H9 (cell line): Measurements from ENCODE around the gene ERH. TPM values are rescaled to one million over a fixed set of nuclear protein-coding genes. Genes with fewer than 3 reads are reported as not detected.

Experiments
- DNase-seq: peaks from one replicate; pipeline ENCODE4 v3.0.0-alpha.2; 2017
- H2AFZ ChIP-seq: one replicate; pipeline ENCODE4 v1.6.1; 2013; ENCODE audit warnings: mild to moderate bottlenecking, low read length, control low read depth, moderate library complexity
- H2AK5ac ChIP-seq: 2 replicates; pipeline ENCODE4 v1.6.1; 2013; ENCODE audit warnings: low read length, control low read depth, mixed read lengths; ENCODE audit not compliant: insufficient read length
- H2BK120ac ChIP-seq: one replicate; pipeline ENCODE4 v1.6.1; 2013; ENCODE audit warnings: low read depth, mild to moderate bottlenecking, low read length, control low read depth, inconsistent platforms; ENCODE audit not compliant: poor library complexity, severe bottlenecking
- H2BK12ac ChIP-seq: 2 replicates; pipeline ENCODE4 v1.6.1; 2013; ENCODE audit warnings: low read length, control low read depth, mixed read lengths, low read depth; ENCODE audit not compliant: insufficient read length
- H2BK15ac ChIP-seq: 2 replicates; pipeline ENCODE4 v1.6.1; 2013; ENCODE audit warnings: low read depth, low read length, control low read depth
- H2BK20ac ChIP-seq: one replicate; pipeline ENCODE4 v1.6.1; 2013; ENCODE audit warnings: low read depth, mild to moderate bottlenecking, low read length, control low read depth, inconsistent platforms; ENCODE audit not compliant: poor library complexity, severe bottlenecking
- H2BK5ac ChIP-seq: 2 replicates; pipeline ENCODE4 v1.6.1; 2013; ENCODE audit warnings: low read length, control low read depth, mixed read lengths; ENCODE audit not compliant: insufficient read length
- H3K14ac ChIP-seq: 2 replicates; pipeline ENCODE4 v1.6.1; 2013; ENCODE audit warnings: low read length, control low read depth; ENCODE audit not compliant: insufficient read depth
- H3K18ac ChIP-seq: 2 replicates; pipeline ENCODE4 v1.6.1; 2013; ENCODE audit warnings: low read depth, mild to moderate bottlenecking, mixed read lengths, low read length, control low read depth; ENCODE audit not compliant: insufficient read length
- H3K23ac ChIP-seq: 2 replicates; pipeline ENCODE4 v1.6.1; 2013; ENCODE audit warnings: low read length, control low read depth, mixed read lengths, low read depth; ENCODE audit not compliant: insufficient read length
- H3K23me2 ChIP-seq: 2 replicates; pipeline ENCODE4 v1.6.1; 2013; ENCODE audit warnings: low read depth, mild to moderate bottlenecking, mixed read lengths, low read length, control low read depth; ENCODE audit not compliant: insufficient read length, poor library complexity, severe bottlenecking
- H3K27ac ChIP-seq: 2 replicates; pipeline ENCODE4 v1.5.1; 2013; ENCODE audit warnings: low read length, control low read depth, mixed read lengths, low read depth; ENCODE audit not compliant: insufficient read length
- H3K27me3 ChIP-seq: 2 replicates; pipeline ENCODE4 v1.6.1; 2013; ENCODE audit warnings: low read length, control low read depth, inconsistent platforms; ENCODE audit not compliant: insufficient read depth
- H3K4ac ChIP-seq: 2 replicates; pipeline ENCODE4 v1.6.1; 2013; ENCODE audit warnings: low read depth, mild to moderate bottlenecking, control low read depth, inconsistent platforms, low read length, moderate library complexity
- H3K4me1 ChIP-seq: 2 replicates; pipeline ENCODE4 v1.6.1; 2013; ENCODE audit warnings: low read length, control low read depth, inconsistent platforms; ENCODE audit not compliant: insufficient read depth
- H3K4me2 ChIP-seq: 2 replicates; pipeline ENCODE4 v1.6.1; 2013; ENCODE audit warnings: low read length, control low read depth, mixed read lengths; ENCODE audit not compliant: insufficient read length, insufficient read depth
- H3K56ac ChIP-seq: 2 replicates; pipeline ENCODE4 v1.6.1; 2013; ENCODE audit warnings: low read depth, mild to moderate bottlenecking, mixed read lengths, low read length, control low read depth; ENCODE audit not compliant: insufficient read length
- H3K79me1 ChIP-seq: 2 replicates; pipeline ENCODE4 v1.6.1; 2013; ENCODE audit warnings: low read depth, mild to moderate bottlenecking, moderate library complexity, low read length, control low read depth, inconsistent platforms; ENCODE audit not compliant: insufficient read depth, poor library complexity, severe bottlenecking
- H3K79me2 ChIP-seq: 2 replicates; pipeline ENCODE4 v1.6.1; 2013; ENCODE audit warnings: low read length, control low read depth, inconsistent platforms; ENCODE audit not compliant: insufficient read depth
- H3K9ac ChIP-seq: 2 replicates; pipeline ENCODE4 v1.6.1; 2013; ENCODE audit warnings: low read length, control low read depth, mixed read lengths; ENCODE audit not compliant: insufficient read length; ENCODE audit errors: extremely low read depth
- H3K9me3 ChIP-seq: one replicate; pipeline ENCODE4 v1.6.1; 2013; ENCODE audit warnings: low read depth, low read length, inconsistent platforms; ENCODE audit not compliant: control insufficient read depth
- H3T11ph ChIP-seq: one replicate; pipeline ENCODE4 v1.6.1; 2013; ENCODE audit warnings: mild to moderate bottlenecking, low read length, control low read depth, inconsistent platforms
- H4K20me1 ChIP-seq: one replicate; pipeline ENCODE4 v1.6.1; 2013; ENCODE audit not compliant: control insufficient read depth, insufficient read length, insufficient read depth
- H4K5ac ChIP-seq: 2 replicates; pipeline ENCODE4 v1.6.1; 2013; ENCODE audit warnings: low read depth, mild to moderate bottlenecking, mixed read lengths, low read length, control low read depth; ENCODE audit not compliant: insufficient read length
- H4K8ac ChIP-seq: replicated peaks from 2 replicates; pipeline ENCODE4 v1.6.1; 2013; ENCODE audit warnings: low read length, control low read depth, mixed read lengths, low read depth; ENCODE audit not compliant: insufficient read length
- H4K91ac ChIP-seq: 2 replicates; pipeline ENCODE4 v1.6.1; 2013; ENCODE audit warnings: low read depth, mild to moderate bottlenecking, moderate library complexity, mixed read lengths, low read length, control low read depth; ENCODE audit not compliant: insufficient read length
- H3K27ac Mint-ChIP-seq, 3 experiments: 2 replicates in 2 of 3; 3 replicates in 1 of 3; pipeline ENCODE4 v1.8.0; 2020 to 2021; ENCODE audit warnings: mixed read lengths in 3 of 3, mild to moderate bottlenecking in 1 of 3, moderate library complexity in 1 of 3
- H3K27me3 Mint-ChIP-seq: 2 replicates; pipeline ENCODE4 v1.8.0; 2021; ENCODE audit warnings: low read depth, mild to moderate bottlenecking, moderate library complexity, mixed read lengths
- H3K36me3 Mint-ChIP-seq, 3 experiments: 2 replicates in 2 of 3; 3 replicates in 1 of 3; pipeline ENCODE4 v1.8.0; 2020 to 2021; ENCODE audit warnings: low read depth in 3 of 3, mixed read lengths in 3 of 3; ENCODE audit not compliant: insufficient read depth in 1 of 3
- H3K4me1 Mint-ChIP-seq, 2 experiments: 2 replicates each; pipeline ENCODE4 v1.8.0; 2020; ENCODE audit warnings: mixed read lengths in 2 of 2
- H3K4me3 Mint-ChIP-seq, 2 experiments: 2 replicates in 1 of 2; 3 replicates in 1 of 2; pipeline ENCODE4 v1.8.0; 2020 to 2021; ENCODE audit warnings: mild to moderate bottlenecking in 2 of 2, mixed read lengths in 2 of 2, moderate library complexity in 1 of 2
- H3K9me3 Mint-ChIP-seq, 2 experiments: 2 replicates in 1 of 2; 3 replicates in 1 of 2; pipeline ENCODE4 v1.8.0; 2020; ENCODE audit warnings: mild to moderate bottlenecking in 2 of 2, mixed read lengths in 2 of 2, moderate library complexity in 1 of 2
- CTCF ChIP-seq: fragments of 200-600 bp; sonication (generic); conservative IDR thresholded peaks from 3 replicates; pipeline ENCODE4 v1.8.0; 2021; ENCODE audit warnings: antibody characterized with exemption, mild to moderate bottlenecking
- WGBS: extraction: QIAGEN DNeasy Blood & Tissue Kit; methylation state at CpG from one replicate; pipeline ENCODE4 v1.1.7; 2013; ENCODE audit warnings: missing lambda C conversion rate, low lambda C conversion rate, mixed read lengths; ENCODE audit not compliant: insufficient read length; ENCODE audit errors: extremely low coverage; 5-methylcytosine and 5-hydroxymethylcytosine counted together
- total RNA-seq: library from RNA; stranded (reverse); gene quantifications from 2 replicates; pipeline ENCODE4 v1.2.1, GENCODE V29; 2021

Gene ERH
- total RNA-seq, 1 experiment from 2014 or later, result 443 TPM

DNA sequence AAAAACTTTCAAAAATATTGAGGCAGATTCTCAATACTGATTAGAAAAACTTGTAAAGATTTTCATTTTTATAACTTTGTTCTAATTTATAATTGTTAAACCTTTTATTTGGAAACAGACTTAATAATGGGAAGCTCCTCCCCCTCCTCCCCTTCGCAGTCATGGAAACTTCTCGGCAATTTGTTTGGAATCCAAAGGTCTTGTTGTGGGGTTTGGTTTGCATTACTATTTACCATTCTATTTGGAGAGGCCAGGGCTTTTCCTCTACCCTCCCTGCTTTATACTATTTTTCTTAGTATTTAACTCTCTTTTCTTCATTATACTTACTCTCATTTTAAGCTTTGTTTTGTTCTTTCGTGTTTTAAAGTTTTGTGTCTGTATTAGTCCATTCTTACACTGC is 6.4 kb upstream of the ERH start:
- Histone ChIP-seq H3K4ac (no peak overlapping the region), H2AK5ac (no peak overlapping the region), H3K4me1 (no peaks in the 10 kb centered on the region), H3K9me3 (no peaks in the 10 kb centered on the region), H3K27ac (no peak overlapping the region), H3K23ac (no peak overlapping the region), H3K9ac (no peak overlapping the region), H2BK20ac (no peak overlapping the region), H2BK5ac (no peak overlapping the region), H3K27me3 (no peaks in the 10 kb centered on the region), H4K20me1 (no peaks in the 10 kb centered on the region), H4K5ac (no peak overlapping the region), H4K91ac (no peak overlapping the region), H2BK12ac (no peak overlapping the region), H4K8ac (no peak overlapping the region), H3K18ac (no peak overlapping the region), H2BK15ac (no peak overlapping the region), H2AFZ (no peak overlapping the region), H3K56ac (no peak overlapping the region), H3K79me2 (peaks cover 10% of the 10 kb centered on the region; the same call in 1 of the 2 replicates), H3K4me2 (no peak overlapping the region), H3K14ac (no peak overlapping the region), H2BK120ac (no peak overlapping the region), H3K23me2 (no peaks in the 10 kb centered on the region), H3T11ph (no peak overlapping the region), H3K79me1 (peaks cover 3% of the 10 kb centered on the region)
- WGBS, result no CpG with 5 or more reads among the region's 3 CpGs
- Mint-ChIP-seq H3K27ac (no peak overlapping the region), H3K4me1 (peaks cover 16 to 18% of the 10 kb centered on the region in 2 experiments), H3K9me3 (no peaks in the 10 kb centered on the region), H3K36me3 (peaks cover 0 to 2% (median 0%) of the 10 kb centered on the region in 3 experiments; a peak in 1 of 7 replicates), H3K4me3 (no peak overlapping the region), H3K27me3 (no peaks in the 10 kb centered on the region)
- no peak for TF ChIP-seq CTCF
- DNase-seq, result no peak
